Measurements from ENCODE around the gene NUP188. TPM values are rescaled to one million over a fixed set of nuclear protein-coding genes. Genes with fewer than 3 reads are reported as not detected.
A peak's percentile ranks its signal among the peaks of the same experiment; 100 is the strongest.

Gene NUP188
- total RNA-seq, 2 donors from 2014 or later, result 75.7 to 106 TPM

- peaks cover 55% of the 10 kb centered on the region for H3K36me3 ChIP-seq
- ATAC-seq (ENCODE audit: insufficient number of reproducible peaks, low FRiP score, low read depth), result peak; percentile 50
Observed at GRCh38 chr9:128911529-128912035, 35.9 kb upstream of the NUP188 start.

GRCh38 chr9:128912270-128912853 is 35.1 kb upstream of the NUP188 start:
- TF ChIP-seq CTCF (IDR thresholded peaks at IDR 0.05), result no peak
- DNase-seq (ENCODE audit: low spot score) (no peak), ATAC-seq (ENCODE audit: insufficient number of reproducible peaks, low FRiP score, low read depth) (no peak)
- peak overlapping the region; percentile 41 for H3K4me3 ChIP-seq
- no peaks in the 10 kb centered on the region for H3K27me3 ChIP-seq (replicated peaks; ENCODE audit: insufficient read depth)
- peak overlapping the region; percentile 96 for H3K27ac ChIP-seq
- H3K4me1 ChIP-seq (ENCODE audit: control insufficient read depth in 1 of 2, low read depth in 2 of 2), result peaks cover 75 to 81% of the 10 kb centered on the region in 2 donors
- peaks cover 50% of the 10 kb centered on the region for H3K36me3 ChIP-seq
- no peaks in the 10 kb centered on the region for H3K9me3 ChIP-seq

More at GRCh38 chr9:128911529-128912035, 35.9 kb upstream of the NUP188 start:
- Histone ChIP-seq H3K27me3 (replicated peaks; ENCODE audit: insufficient read depth) (no peaks in the 10 kb centered on the region), H3K4me1 (ENCODE audit: control insufficient read depth in 1 of 2, low read depth in 2 of 2) (peaks cover 71 to 74% of the 10 kb centered on the region in 2 donors), H3K27ac (peak overlapping the region; percentile 96), H3K4me3 (peak overlapping the region; percentile 40), H3K9me3 (no peaks in the 10 kb centered on the region)
- TF ChIP-seq CTCF (IDR thresholded peaks at IDR 0.05), result no peak
- DNase-seq (ENCODE audit: low spot score), result peak; percentile 79

- Histone ChIP-seq H3K9me3 (no peaks in the 10 kb centered on the region), H3K4me3 (peak overlapping the region; percentile 41), H3K27me3 (replicated peaks; ENCODE audit: insufficient read depth) (no peaks in the 10 kb centered on the region), H3K4me1 (ENCODE audit: control insufficient read depth in 1 of 2, low read depth in 2 of 2) (peaks cover 75 to 90% of the 10 kb centered on the region in 2 donors), H3K27ac (peak overlapping the region; percentile 96), H3K36me3 (peaks cover 50% of the 10 kb centered on the region)
- TF ChIP-seq CTCF (IDR thresholded peaks at IDR 0.05), result no peak
- no peak for ATAC-seq (ENCODE audit: insufficient number of reproducible peaks, low FRiP score, low read depth)
- no peak for DNase-seq (ENCODE audit: low spot score)
Observed at GRCh38 chr9:128913048-128913900, 34.2 kb upstream of the NUP188 start.

GRCh38 chr9:128913995-128914772 is 33.3 kb upstream of the NUP188 start:
- Histone ChIP-seq H3K27me3 (replicated peaks; ENCODE audit: insufficient read depth) (no peaks in the 10 kb centered on the region), H3K9me3 (no peaks in the 10 kb centered on the region), H3K27ac (peak overlapping the region; percentile 96), H3K4me3 (no peak overlapping the region), H3K36me3 (peaks cover 41% of the 10 kb centered on the region), H3K4me1 (ENCODE audit: control insufficient read depth in 1 of 2, low read depth in 2 of 2) (peaks cover 77 to 99% of the 10 kb centered on the region in 2 donors)
- DNase-seq (ENCODE audit: low spot score) (no peak), ATAC-seq (ENCODE audit: insufficient number of reproducible peaks, low FRiP score, low read depth) (no peak)
- TF ChIP-seq CTCF (IDR thresholded peaks at IDR 0.05), result no peak

All from thoracic aorta (tissue), 2 donors.